PC-3 (cell line): ENCODE data around the gene RTKN. TPM values are rescaled to one million over a fixed set of nuclear protein-coding genes. Genes with fewer than 3 reads are reported as not detected.

Experiments
- ATAC-seq: fragments of 200-7000 bp; cut with Tn5 transposase; 2 replicates; pipeline ENCODE4 v1.9.1; 2020; ENCODE audit warnings: mild to moderate bottlenecking, moderate library complexity
- BruUV-seq: library from RNA; stranded (reverse); fragments of 400-500 nt; replicated peaks from 2 replicates; lab custom pipeline; 2021; lab: Mats Ljungman, UMichigan
- CTCF ChIA-PET: fragments of 300-600 bp; sonication (Branson Sonifier 250); formaldehyde crosslinking; loops from one replicate; lab custom pipeline; 2022; ENCODE audit warnings: antibody characterized with exemption; lab: Charles Lee
- POLR2A ChIA-PET: fragments of 300-600 bp; sonication (Branson Sonifier 250); formaldehyde crosslinking; loops from one replicate; lab custom pipeline; 2022; ENCODE audit warnings: antibody characterized with exemption; ENCODE audit not compliant: unreplicated experiment; lab: Charles Lee
- DNase-seq: peaks from one replicate; pipeline ENCODE4 v3.0.0-alpha.2; 2015
- H2AFZ ChIP-seq: fragments of 300-600 bp; sonication (generic); 2 replicates; pipeline ENCODE4 v1.6.0; 2016; ENCODE audit warnings: antibody characterized with exemption, low read length
- H3F3A ChIP-seq: fragments of 300-600 bp; sonication (generic); one replicate; pipeline ENCODE4 v1.6.0; 2017; ENCODE audit warnings: antibody characterized with exemption, low read length, control low read depth, mild to moderate bottlenecking; ENCODE audit not compliant: unreplicated experiment
- H3K27ac ChIP-seq: fragments of 300-600 bp; sonication (generic); 2 replicates; pipeline ENCODE4 v1.5.1; 2016; ENCODE audit warnings: mild to moderate bottlenecking, low read length
- H3K27me3 ChIP-seq: fragments of 300-600 bp; sonication (generic); 2 replicates; pipeline ENCODE4 v1.6.1; 2016; ENCODE audit warnings: low read length, mixed read lengths
- H3K36me3 ChIP-seq: fragments of 300-600 bp; sonication (generic); 2 replicates; pipeline ENCODE4 v1.6.1; 2016; ENCODE audit warnings: low read depth, mixed run types, low read length, mixed read lengths
- H3K4me1 ChIP-seq: fragments of 300-600 bp; sonication (generic); 2 replicates; pipeline ENCODE4 v1.5.1; 2016; ENCODE audit warnings: low read length; ENCODE audit not compliant: insufficient read depth
- H3K4me2 ChIP-seq: fragments of 300-600 bp; sonication (generic); 2 replicates; pipeline ENCODE4 v1.6.0; 2016; ENCODE audit warnings: low read length
- H3K4me3 ChIP-seq: fragments of 300-600 bp; sonication (generic); 2 replicates; pipeline ENCODE4 v1.5.1; 2016; ENCODE audit warnings: mild to moderate bottlenecking, low read length, mixed read lengths
- H3K79me2 ChIP-seq: fragments of 300-600 bp; sonication (generic); 2 replicates; pipeline ENCODE4 v1.6.1; 2017; ENCODE audit warnings: low read length, mixed read lengths
- H3K9ac ChIP-seq: fragments of 300-600 bp; sonication (generic); 2 replicates; pipeline ENCODE4 v1.6.0; 2016; ENCODE audit warnings: mild to moderate bottlenecking, low read length
- H3K9me2 ChIP-seq: fragments of 300-600 bp; sonication (generic); replicated peaks from 2 replicates; pipeline ENCODE4 v1.6.1; 2016; ENCODE audit warnings: mixed run types, low read length, mixed read lengths
- H3K9me3 ChIP-seq: fragments of 300-600 bp; sonication (generic); 2 replicates; pipeline ENCODE4 v1.6.1; 2016; ENCODE audit warnings: low read length, mixed read lengths
- H4K20me1 ChIP-seq: fragments of 300-600 bp; sonication (generic); 2 replicates; pipeline ENCODE4 v1.6.1; 2016; ENCODE audit warnings: low read length, mixed read lengths
- CTCF ChIP-seq: fragments of 300-600 bp; sonication (generic); conservative IDR thresholded peaks from 2 replicates; pipeline ENCODE4 v1.5.1; 2017; ENCODE audit warnings: antibody characterized with exemption, low read depth, mild to moderate bottlenecking, low read length
- EZH2 ChIP-seq: fragments of 300-600 bp; sonication (generic); IDR thresholded peaks from one replicate; pipeline ENCODE4 v1.6.1; 2017; ENCODE audit warnings: antibody characterized with exemption, mild to moderate bottlenecking, low read length; ENCODE audit not compliant: unreplicated experiment
- EZH2phosphoT487 ChIP-seq: fragments of 300-600 bp; sonication (generic); IDR thresholded peaks from 2 replicates; pipeline ENCODE4 v1.6.1; 2018; ENCODE audit warnings: mild to moderate bottlenecking, antibody characterized with exemption, low read length, borderline replicate concordance
- intact Hi-C: fragments of 100-400 bp; cut with micrococcal nuclease; formaldehyde crosslinking; loops from 2 replicates; pipeline ENCODE4 v1.9.0; 2023
- total RNA-seq: library from RNA; depleted of rRNA; stranded (reverse); fragments of >200 nt; gene quantifications from 2 replicates; pipeline ENCODE4 v1.2.3, GENCODE V29; 2014

The RTKN gene
- total RNA-seq, 1 experiment from 2014 or later: 90.5 TPM

- H3K4me1 ChIP-seq: peaks cover 16% of the 10 kb centered on the region
- H3F3A ChIP-seq: no peaks in the 10 kb centered on the region
- ATAC-seq (no peak), DNase-seq (no peak)
- H3K4me2 ChIP-seq: no peak overlapping the region
- no TSS peak for BruUV-seq
- H3K4me3 ChIP-seq: no peak overlapping the region
- no peaks in the 10 kb centered on the region for H3K79me2 ChIP-seq
- no peaks in the 10 kb centered on the region for H3K27me3 ChIP-seq
- H2AFZ ChIP-seq: no peak overlapping the region
- no peaks in the 10 kb centered on the region for H3K9me3 ChIP-seq
- H3K27ac ChIP-seq: no peak overlapping the region
- no peak for TF ChIP-seq EZH2
- no peak for TF ChIP-seq EZH2phosphoT487
- no peak for TF ChIP-seq CTCF
- no peaks in the 10 kb centered on the region for H3K36me3 ChIP-seq
- ChIA-PET POLR2A (no interaction called here), CTCF (no interaction called here)
- intact Hi-C loops: no loop called here
- H3K9me2 ChIP-seq: no peaks in the 10 kb centered on the region
- no peaks in the 10 kb centered on the region for H4K20me1 ChIP-seq
- H3K9ac ChIP-seq: no peak overlapping the region
Measured at GRCh38 chr2:74407682-74408081, 34.1 kb downstream of the RTKN start.

- peak; percentile 53 for DNase-seq
- Histone ChIP-seq H3F3A (no peaks in the 10 kb centered on the region), H3K9me2 (no peaks in the 10 kb centered on the region), H2AFZ (no peak overlapping the region), H3K27ac (no peak overlapping the region), H3K36me3 (no peaks in the 10 kb centered on the region), H4K20me1 (no peaks in the 10 kb centered on the region), H3K27me3 (no peaks in the 10 kb centered on the region), H3K4me2 (0 out of 2 replicates have a peak overlapping the region, but pooled peaks have one; percentile 2), H3K79me2 (no peaks in the 10 kb centered on the region), H3K9ac (no peak overlapping the region), H3K9me3 (no peaks in the 10 kb centered on the region), H3K4me3 (no peak overlapping the region), H3K4me1 (peaks cover 16% of the 10 kb centered on the region)
- ChIA-PET CTCF (no interaction called here), POLR2A (interaction anchor here (0.6 to 0.7 kb wide), 2 partner anchors 35 to 51 kb away, joined by 3 to 4 read pairs; no protein-coding TSS in a partner anchor)
- no TSS peak for BruUV-seq
- TF ChIP-seq EZH2phosphoT487: no peak
- no peak for TF ChIP-seq CTCF
- intact Hi-C loops: no loop called here
- ATAC-seq: peak; percentile 69
Measured at GRCh38 chr2:74406035-74406434, 35.7 kb downstream of the RTKN start.

- CTCF ChIA-PET: interaction anchor here (0.6 kb wide), 1 partner anchor 129 kb away, joined by 4 read pairs; no protein-coding TSS in a partner anchor
- Histone ChIP-seq H3K27ac (no peak overlapping the region), H3K36me3 (no peaks in the 10 kb centered on the region), H3K9ac (no peak overlapping the region), H3K4me1 (peaks cover 14% of the 10 kb centered on the region), H3K4me3 (no peak overlapping the region), H3K27me3 (no peaks in the 10 kb centered on the region), H3F3A (no peaks in the 10 kb centered on the region), H2AFZ (no peak overlapping the region), H3K79me2 (no peaks in the 10 kb centered on the region), H3K4me2 (no peak overlapping the region), H3K9me3 (no peaks in the 10 kb centered on the region), H4K20me1 (no peaks in the 10 kb centered on the region), H3K9me2 (no peaks in the 10 kb centered on the region)
- TF ChIP-seq EZH2phosphoT487 (no peak), CTCF (no peak), EZH2 (no peak)
- BruUV-seq: no TSS peak
- intact Hi-C loops: no loop called here
- POLR2A ChIA-PET: interaction anchor here (0.7 kb wide), 1 partner anchor 79 kb away, joined by 45 read pairs; no protein-coding TSS in a partner anchor
- DNase-seq (no peak), ATAC-seq (no peak)
Measured at GRCh38 chr2:74401891-74402290, 39.8 kb downstream of the RTKN start.
